GM19467 (cell line): ENCODE data around the gene LIN28B.

ENCODE experiments used
- ATAC-seq: cut with Tn5 transposase; IDR thresholded peaks from one replicate; pipeline ENCODE4 v1.9.1; 2021; ENCODE audit warnings: mild to moderate bottlenecking, moderate library complexity; ENCODE audit not compliant: unreplicated experiment

LIN28B gene

DNA sequence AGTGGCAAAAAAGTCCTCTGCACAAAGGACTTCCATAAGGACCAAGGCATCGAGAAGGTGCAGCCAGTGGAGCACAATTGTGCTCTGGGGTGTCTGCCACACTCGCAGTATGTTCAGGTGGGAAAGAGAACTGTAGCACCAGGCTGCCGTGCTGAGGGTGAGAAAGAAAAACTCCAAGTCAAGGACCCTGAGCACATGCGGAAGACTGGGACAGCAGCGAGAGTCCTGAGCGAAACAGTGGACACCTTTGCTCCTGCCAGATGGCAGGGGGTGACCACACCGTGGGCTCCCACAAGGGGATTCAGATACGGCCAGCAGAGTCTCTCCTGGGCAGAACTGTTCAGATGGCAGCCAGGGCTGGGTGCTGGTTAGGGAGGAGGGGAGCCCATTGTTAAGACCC lies 149.4 kb downstream of the LIN28B start:
- ATAC-seq: no peak

DNA sequence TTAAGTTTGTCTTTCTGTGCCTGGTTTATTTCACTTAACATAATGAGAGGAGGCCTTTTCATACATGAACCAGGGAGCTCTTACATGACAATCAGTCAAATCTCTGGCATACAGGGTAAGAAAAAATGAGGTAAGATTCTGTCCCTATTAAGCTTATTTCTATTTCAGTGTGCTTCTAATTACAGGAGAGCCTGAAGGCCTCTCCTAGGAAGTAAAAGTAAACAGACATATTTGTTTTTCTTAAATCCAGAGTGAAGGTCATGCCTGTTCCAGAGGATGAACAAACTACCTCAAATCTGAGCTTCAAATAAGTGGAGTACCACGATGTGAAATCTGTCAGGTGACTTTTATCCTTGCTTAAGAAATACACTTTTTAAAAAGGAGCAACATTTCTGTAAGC lies 150.3 kb downstream of the LIN28B start:
- ATAC-seq: no peak

DNA sequence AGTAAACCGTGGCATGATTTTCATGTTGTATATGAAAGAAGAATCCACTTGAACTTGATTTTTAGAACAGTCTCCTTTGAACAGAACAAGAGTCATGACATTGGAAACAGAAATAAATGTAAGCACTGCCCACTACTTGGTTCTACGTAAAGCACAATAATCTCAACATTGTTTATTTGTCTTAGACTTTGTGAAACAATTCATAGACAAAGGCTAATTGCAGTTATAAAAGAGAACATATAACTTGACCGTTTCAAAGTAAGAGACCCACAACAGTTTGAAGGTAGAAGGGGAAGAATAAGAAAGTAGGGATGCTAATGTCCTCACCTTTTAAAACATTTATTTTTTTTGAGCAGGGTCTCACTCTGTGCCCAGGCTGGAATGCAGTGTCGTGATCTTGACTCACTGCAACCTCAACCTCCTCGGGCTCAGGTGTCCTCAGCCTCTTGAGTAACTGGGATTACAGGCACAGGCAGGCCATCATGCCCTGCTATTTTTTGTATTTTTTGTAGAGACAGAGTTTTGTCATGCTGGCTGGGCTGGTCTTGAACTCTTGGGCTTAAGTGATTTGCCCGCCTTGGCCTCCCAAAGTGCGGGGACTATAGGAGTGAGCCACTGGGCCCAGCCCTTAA lies 151.8 kb downstream of the LIN28B start:
- ATAC-seq: no peak

DNA sequence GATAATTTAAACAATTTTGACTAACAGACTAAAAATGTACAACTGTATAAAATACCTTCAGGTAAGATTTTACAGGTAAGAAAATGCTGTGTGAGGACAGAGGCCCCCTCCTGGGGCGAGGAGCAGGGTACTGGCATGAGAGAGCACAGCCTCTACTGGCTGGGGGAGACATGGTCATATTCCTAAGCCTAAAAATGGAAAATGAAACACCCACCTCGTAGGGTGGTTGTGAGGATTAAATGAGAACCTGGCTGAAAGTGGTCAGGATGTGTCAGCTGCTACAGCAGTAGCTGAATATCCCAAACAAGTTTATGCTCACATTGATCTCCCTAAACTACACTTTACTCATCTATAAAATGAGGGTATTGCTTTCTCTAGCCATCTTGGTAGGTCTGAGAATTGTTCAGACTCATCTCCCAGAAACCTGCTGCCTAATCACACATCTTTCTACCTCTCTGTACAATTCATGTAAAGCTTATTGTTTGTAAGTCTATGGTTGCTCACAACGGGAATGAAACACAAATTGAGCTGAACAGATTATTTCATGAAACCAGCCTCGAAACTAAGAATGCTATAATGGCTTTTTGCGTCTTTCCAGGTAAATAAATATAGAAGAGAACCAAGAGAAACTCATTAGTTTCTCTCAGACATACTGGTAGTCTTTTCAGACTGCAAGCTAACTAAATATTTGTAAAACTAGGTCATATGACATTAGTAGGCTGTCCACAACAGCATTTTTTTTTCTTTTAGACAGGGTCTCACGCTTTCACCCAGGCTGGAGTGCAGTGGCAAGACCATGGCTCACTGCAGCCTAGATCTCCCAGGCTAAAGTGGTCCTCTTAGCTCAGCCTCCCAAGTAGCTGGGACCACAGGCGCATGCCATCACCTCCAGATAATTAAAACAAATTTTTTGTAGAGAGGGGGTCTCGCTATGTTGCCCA lies 153.3 kb downstream of the LIN28B start:
- no peak for ATAC-seq

DNA sequence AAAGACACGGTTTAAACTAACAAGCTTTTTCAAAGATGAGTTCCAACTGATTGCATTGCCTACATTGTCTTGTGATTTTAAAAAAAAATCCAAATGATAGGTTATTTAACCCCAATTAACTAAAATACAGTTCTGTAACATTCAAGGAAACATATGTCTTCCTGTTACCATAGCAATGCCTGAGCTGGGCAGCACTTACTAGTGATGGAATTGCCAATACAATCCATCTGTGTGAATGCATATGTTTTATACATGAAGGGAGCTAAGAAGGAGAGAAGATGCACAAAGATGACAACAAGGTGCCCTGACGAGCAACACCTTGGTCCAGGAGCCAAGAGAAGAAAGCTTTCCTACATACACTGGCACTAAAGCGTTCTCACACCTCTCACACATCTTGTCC lies 154.2 kb downstream of the LIN28B start:
- no peak for ATAC-seq

DNA sequence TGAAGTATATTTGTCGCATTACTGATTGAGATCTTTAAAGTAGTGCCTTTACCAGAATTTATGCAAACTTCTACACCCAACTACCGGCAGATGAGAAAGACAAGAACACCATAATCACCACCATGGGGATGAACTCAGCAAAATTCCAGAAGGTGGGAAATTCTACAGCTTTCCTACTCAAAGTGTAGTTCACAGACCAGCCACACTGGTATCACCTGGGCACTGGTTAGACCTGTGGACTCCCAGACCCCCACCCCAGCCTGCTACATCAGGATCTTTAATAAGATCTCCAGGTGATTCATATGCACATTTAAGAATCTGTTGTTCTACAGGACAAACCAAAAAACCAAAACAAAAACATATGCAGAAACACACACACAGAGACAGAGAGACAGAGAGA lies 155.0 kb downstream of the LIN28B start:
- ATAC-seq: no peak

DNA sequence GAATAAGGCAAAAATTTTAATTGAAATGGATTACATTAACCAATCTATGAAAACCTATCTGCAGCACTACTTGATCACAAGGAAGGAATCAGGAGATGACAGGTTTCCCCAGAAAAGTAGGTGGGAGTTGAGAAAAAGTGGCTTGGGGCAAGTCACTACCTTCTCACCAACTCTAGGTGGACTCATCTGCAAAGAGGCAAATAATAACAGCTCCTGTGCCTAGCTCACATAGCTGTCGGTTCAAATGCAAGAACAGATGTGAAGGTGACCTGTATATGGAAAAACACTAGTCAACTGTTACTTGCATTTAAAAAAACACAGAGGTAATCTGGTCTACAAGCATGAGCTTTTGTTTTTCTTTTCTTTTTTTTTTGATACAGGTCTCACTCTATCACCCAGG lies 155.7 kb downstream of the LIN28B start:
- ATAC-seq: no peak

- ATAC-seq: no peak
These were observed 156.5 kb downstream of the LIN28B start for GRCh38 chr6:105113422-105113821.

DNA sequence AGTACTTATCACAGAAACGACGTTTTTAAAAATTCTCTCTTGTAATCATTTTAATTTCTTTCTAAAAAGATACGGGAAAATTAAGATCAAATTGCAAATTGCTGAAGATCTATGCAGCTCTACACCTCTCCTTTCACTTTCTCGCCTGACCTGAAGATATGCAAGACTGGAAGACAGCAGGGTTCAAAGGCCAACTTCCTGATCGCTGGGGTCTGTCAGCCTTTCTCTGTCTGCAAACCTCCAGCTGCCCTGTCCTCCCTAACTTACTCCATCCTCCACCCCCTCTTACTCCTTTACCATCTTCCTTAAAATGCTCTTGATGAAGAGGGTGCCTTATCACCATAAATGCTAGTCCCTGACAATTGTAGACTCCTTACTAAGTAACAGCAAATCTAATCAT lies 159.2 kb downstream of the LIN28B start:
- ATAC-seq: no peak

DNA sequence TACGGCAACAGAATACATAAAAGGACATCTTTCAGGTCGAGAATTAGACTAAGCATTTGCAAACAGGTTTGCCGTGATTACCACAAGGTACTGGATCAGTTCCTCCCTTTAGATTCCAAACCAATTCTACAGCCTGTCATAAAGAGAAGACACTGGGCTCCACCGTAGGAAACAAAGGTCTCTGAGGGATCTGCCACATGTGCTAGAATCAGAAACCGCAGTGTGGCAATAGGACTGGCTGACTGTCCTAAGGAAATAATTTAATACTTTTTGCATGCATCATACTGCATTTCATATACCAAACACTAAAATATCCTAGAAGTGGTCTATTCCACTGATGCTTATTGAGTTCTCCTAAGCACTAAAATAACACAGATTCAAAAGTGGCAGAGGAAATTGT lies 163.7 kb downstream of the LIN28B start:
- no peak for ATAC-seq

GRCh38 chr6:105121981-105122380 lies 165.1 kb downstream of the LIN28B start:
- ATAC-seq: no peak

DNA sequence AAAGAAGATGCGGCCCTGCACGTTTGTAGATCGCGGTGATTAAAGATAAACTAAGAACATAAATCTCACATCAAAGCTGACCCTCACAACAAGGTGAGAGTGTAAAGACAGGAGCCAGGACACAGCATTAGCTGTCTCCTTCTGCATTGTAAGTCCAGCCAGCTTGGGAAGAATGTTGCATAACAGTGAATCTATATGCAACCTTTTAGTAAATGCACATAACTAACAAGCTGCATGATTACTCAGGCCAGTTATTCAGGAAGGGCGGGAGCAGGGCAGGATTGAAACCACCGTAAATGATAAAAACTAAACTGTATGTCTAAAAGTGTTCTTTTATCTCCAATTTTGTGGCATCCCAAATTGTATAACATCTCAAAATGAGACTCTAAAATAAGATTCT lies 165.8 kb downstream of the LIN28B start:
- no peak for ATAC-seq
